Rectal smooth muscle tissue (tissue), 1 donor: ENCODE results near the gene TAF11L11.
"Not testable (repeated sequence)": the region's sequence is repeated elsewhere in the genome, so short reads cannot be mapped to it uniquely, and the experiment has no call there.

Experiments
- H3K27ac ChIP-seq: one replicate; pipeline ENCODE4 v1.7.0; 2013; ENCODE audit warnings: low read depth, low read length, inconsistent platforms
- H3K27me3 ChIP-seq: one replicate; pipeline ENCODE4 v1.7.0; 2013; ENCODE audit warnings: low read length; ENCODE audit not compliant: control insufficient read depth, insufficient read depth
- H3K36me3 ChIP-seq: one replicate; pipeline ENCODE4 v1.7.0; 2013; ENCODE audit warnings: low read length; ENCODE audit not compliant: control insufficient read depth, insufficient read depth
- H3K4me1 ChIP-seq: one replicate; pipeline ENCODE4 v1.7.0; 2013; ENCODE audit warnings: low read length; ENCODE audit not compliant: control insufficient read depth, insufficient read depth
- H3K4me3 ChIP-seq: one replicate; pipeline ENCODE4 v1.7.0; 2013; ENCODE audit warnings: low read length
- H3K9ac ChIP-seq: one replicate; pipeline ENCODE4 v1.7.0; 2013; ENCODE audit warnings: low read length

Gene TAF11L11

DNA sequence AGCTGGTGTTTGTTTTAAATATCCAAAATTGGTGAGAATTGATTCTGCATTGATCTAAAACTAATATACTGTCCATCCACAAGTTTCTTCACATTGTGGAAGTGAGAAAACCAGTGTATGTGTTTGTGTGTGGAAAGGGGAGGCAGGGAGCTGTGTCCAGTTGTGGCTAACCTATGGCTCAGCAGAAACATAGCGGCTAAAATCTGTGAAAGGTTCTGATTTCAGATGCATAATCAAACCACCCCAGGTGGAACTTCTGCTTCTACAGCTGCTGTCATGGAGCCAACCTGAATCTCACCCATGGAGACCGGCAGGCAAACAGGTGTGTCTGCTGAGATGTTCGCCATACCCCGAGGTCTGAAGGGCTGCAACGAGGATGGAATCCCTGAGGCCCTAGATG, 30.2 kb downstream of the TAF11L11 start, which contains the start of gene TAF11L14:
Gene TAF11L14, plus strand, starts transcription at position 301 of the 400 bp plus-strand sequence.
- H3K9ac ChIP-seq = no peak within 1 kb of the TSS
- no peaks in the 10 kb centered on the region for H3K4me1 ChIP-seq
- H3K4me3 ChIP-seq = no peak within 1 kb of the TSS
- H3K36me3 ChIP-seq = no peaks in the 10 kb centered on the region
- H3K27ac ChIP-seq = no peak within 1 kb of the TSS
- H3K27me3 ChIP-seq = no peaks in the 10 kb centered on the region

DNA sequence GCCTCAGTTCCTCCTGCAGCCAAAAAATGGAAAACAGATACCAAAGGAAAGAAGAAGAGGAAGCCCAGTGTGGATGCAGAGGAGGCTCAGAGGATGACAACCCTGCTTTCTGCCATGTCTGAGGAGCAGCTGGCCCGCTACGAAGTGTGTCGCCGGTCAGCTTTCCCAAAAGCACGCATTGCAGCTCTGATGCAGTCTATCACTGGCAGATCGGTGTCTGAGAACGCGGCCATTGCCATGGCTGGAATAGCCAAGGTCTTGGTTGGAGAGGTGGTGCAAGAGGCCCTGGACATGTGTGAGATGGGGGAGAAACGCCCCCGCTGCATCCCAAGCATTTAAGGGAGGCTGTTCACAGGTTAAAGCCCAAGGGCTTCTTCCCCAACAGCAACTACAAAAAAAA, 45.2 kb downstream of the TAF11L11 start:
- H3K36me3 ChIP-seq, H3K4me3 ChIP-seq, H3K27ac ChIP-seq, H3K4me1 ChIP-seq, H3K27me3 ChIP-seq, H3K9ac ChIP-seq: not testable (repeated sequence)

DNA sequence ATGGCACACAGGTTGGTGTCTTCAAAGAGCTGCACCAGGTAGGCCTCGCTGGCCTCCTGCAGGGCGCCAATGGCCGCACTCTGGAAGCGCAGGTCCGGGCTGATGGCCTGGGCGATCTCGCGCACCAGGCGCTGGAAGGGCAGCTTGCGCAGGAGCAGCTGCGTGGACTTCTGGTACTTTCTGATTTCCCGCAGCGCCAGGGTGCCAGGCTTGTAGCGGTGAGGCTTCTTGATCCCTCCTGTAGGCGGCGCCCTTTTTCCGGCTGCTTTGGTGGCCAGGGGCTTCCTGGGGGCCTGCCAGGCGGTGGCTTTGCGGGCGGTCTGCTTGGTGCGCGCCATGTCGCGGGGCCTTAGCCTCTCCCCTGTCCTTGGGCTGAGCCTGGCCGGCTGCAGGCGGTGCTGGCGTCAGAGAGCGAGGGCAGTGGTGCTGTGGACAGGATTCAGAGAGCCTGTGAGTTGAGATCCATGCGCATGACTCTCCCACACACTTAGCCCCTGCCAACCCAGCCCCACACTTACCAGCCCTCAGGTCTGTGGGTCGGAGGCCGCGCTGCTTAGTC, 51.3 kb downstream of the TAF11L11 start:
- H3K36me3 ChIP-seq, H3K4me3 ChIP-seq, H3K27ac ChIP-seq, H3K4me1 ChIP-seq, H3K27me3 ChIP-seq, H3K9ac ChIP-seq: not testable (repeated sequence)
